HepG2 (cell line): ENCODE measurements around the gene TBC1D20.

ENCODE experiments used
- ATM ChIP-seq: fragments of 450-650 bp; IDR thresholded peaks from 2 replicates; pipeline ENCODE4 v1.7.1; 2017; ENCODE audit warnings: mild to moderate bottlenecking, borderline replicate concordance
- NBN ChIP-seq: fragments of 450-650 bp; conservative IDR thresholded peaks from 2 replicates; pipeline ENCODE4 v1.6.1; 2017
- ZNF143 ChIP-seq: sonication (generic); formaldehyde crosslinking; IDR thresholded peaks from 2 replicates; pipeline ENCODE4 v1.4.0; 2020; ENCODE audit warnings: missing genetic modification reagents

GRCh38 chr20:474581-474980, 12.2 kb upstream of the TBC1D20 start:
- no peak for TF ChIP-seq ZNF143 (CRISPR knock-in tag)
- TF ChIP-seq ATM = no peak
- TF ChIP-seq NBN = no peak
